GM12878 (cell line): ENCODE results near the gene ARFGAP3. TPM values are rescaled to one million over a fixed set of nuclear protein-coding genes. Genes with fewer than 3 reads are reported as not detected.

Source experiments
- ATAC-seq: fragments of 200-7000 bp; cut with Tn5 transposase; 3 replicates; pipeline ENCODE4 v1.9.1; 2020; ENCODE audit warnings: mild to moderate bottlenecking, moderate library complexity
- BruUV-seq: library from RNA; stranded (reverse); fragments of 400-500 nt; replicated peaks from 2 replicates; lab custom pipeline; 2021; lab: Mats Ljungman, UMichigan
- CTCF ChIA-PET: fragments of 300-600 bp; sonication (Branson Sonifier 250); formaldehyde crosslinking; extraction: SDS; loops from one replicate; lab custom pipeline; 2021; ENCODE audit warnings: inconsistent platforms; lab: Yijun Ruan, JAX
- POLR2A ChIA-PET: fragments of 350-600 bp; formaldehyde crosslinking; extraction: SDS; loops from one replicate; lab custom pipeline; 2021; ENCODE audit warnings: inconsistent platforms; lab: Charles Lee
- RAD21 ChIA-PET: fragments of 300-600 bp; sonication (Branson Sonifier 250); formaldehyde crosslinking; loops from one replicate; lab custom pipeline; 2023; ENCODE audit warnings: antibody characterized with exemption; ENCODE audit not compliant: unreplicated experiment; lab: Charles Lee
- SMC1A ChIA-PET: fragments of 300-600 bp; sonication (Branson Sonifier 250); formaldehyde crosslinking; loops from one replicate; lab custom pipeline; 2023; ENCODE audit not compliant: unreplicated experiment, uncharacterized antibody; lab: Charles Lee
- DNase-seq: peaks from one replicate; pipeline ENCODE4 v3.0.0-alpha.2; 2011; ENCODE audit warnings: low read depth, low spot score
- FAIRE-seq: peaks from 3 replicates; lab custom pipeline; 2011; peaks lifted over from hg19 to GRCh38; lab: Jason Lieb, UNC
- H2AFZ ChIP-seq: 2 replicates; pipeline ENCODE4 v1.6.0; 2011; ENCODE audit warnings: low read depth, low read length, control low read depth; ENCODE audit not compliant: control insufficient read depth
- H3K27ac ChIP-seq: 2 replicates; pipeline ENCODE4 v1.5.1; 2011; ENCODE audit warnings: control low read depth; ENCODE audit not compliant: control insufficient read depth, insufficient read depth
- H3K27me3 ChIP-seq, 2 experiments: replicated peaks in 1 of 2; 2 replicates each; pipeline versions ENCODE4 v1.6.0 to v1.6.1; 2011; ENCODE audit warnings: low read length in 1 of 2; ENCODE audit not compliant: control insufficient read depth in 2 of 2, insufficient read depth in 2 of 2
- H3K36me3 ChIP-seq, 2 experiments: 2 replicates each; pipeline ENCODE4 v1.5.1; 2011; ENCODE audit warnings: low read length in 1 of 2; ENCODE audit not compliant: control insufficient read depth in 2 of 2, insufficient read depth in 2 of 2
- H3K4me1 ChIP-seq: 2 replicates; pipeline ENCODE4 v1.6.1; 2011; ENCODE audit warnings: mild to moderate bottlenecking, low read length, moderate library complexity, mixed read lengths; ENCODE audit not compliant: control insufficient read depth, insufficient read depth
- H3K4me2 ChIP-seq: 2 replicates; pipeline ENCODE4 v1.6.0; 2011; ENCODE audit warnings: control low read depth; ENCODE audit not compliant: control insufficient read depth, insufficient read depth
- H3K4me3 ChIP-seq: fragments of 200-600 bp; sonication (generic); 2 replicates; pipeline ENCODE4 v1.5.1; 2016
- H3K79me2 ChIP-seq: 2 replicates; pipeline ENCODE4 v1.6.0; 2011; ENCODE audit warnings: low read length; ENCODE audit not compliant: control insufficient read depth, insufficient read depth
- H3K9ac ChIP-seq: 2 replicates; pipeline ENCODE4 v1.8.0; 2011; ENCODE audit warnings: low read length, control low read depth, mixed read lengths; ENCODE audit not compliant: control insufficient read depth, insufficient read depth
- H3K9me3 ChIP-seq: replicated peaks from 3 replicates; pipeline ENCODE4 v1.5.1; 2011; ENCODE audit warnings: mild to moderate bottlenecking, low read length; ENCODE audit not compliant: control insufficient read depth, insufficient read depth
- H4K20me1 ChIP-seq: 2 replicates; pipeline ENCODE4 v1.6.0; 2011; ENCODE audit not compliant: control insufficient read depth, insufficient read depth
- E4F1 ChIP-seq: fragments of 450-650 bp; IDR thresholded peaks from 2 replicates; pipeline ENCODE4 v1.6.1; 2018; ENCODE audit warnings: borderline replicate concordance, mild to moderate bottlenecking; ENCODE audit not compliant: partially characterized antibody
- FOXK2 ChIP-seq: fragments of 450-650 bp; IDR thresholded peaks from 2 replicates; pipeline ENCODE4 v1.6.1; 2017; ENCODE audit warnings: mild to moderate bottlenecking, moderate library complexity
- HDAC6 ChIP-seq: fragments of 200-600 bp; sonication (generic); IDR thresholded peaks from one replicate; pipeline ENCODE4 v1.8.0; 2017; ENCODE audit warnings: antibody characterized with exemption; ENCODE audit not compliant: unreplicated experiment
- JUND ChIP-seq: IDR thresholded peaks from 2 replicates; pipeline ENCODE4 v1.6.1; 2012; ENCODE audit warnings: low read depth, mild to moderate bottlenecking, low read length, improper control_type of control experiment, moderate library complexity
- POLR2A ChIP-seq: IDR thresholded peaks from 2 replicates; pipeline ENCODE4 v1.6.1; 2011; ENCODE audit warnings: low read depth, mild to moderate bottlenecking, low read length
- PRDM15 ChIP-seq: fragments of 450-650 bp; formaldehyde crosslinking; IDR thresholded peaks from 2 replicates; pipeline ENCODE4 v1.4.0; 2020; ENCODE audit warnings: mild to moderate bottlenecking, moderate library complexity
- SIX5 ChIP-seq: IDR thresholded peaks from 2 replicates; pipeline ENCODE4 v1.6.1; 2011; ENCODE audit warnings: mild to moderate bottlenecking, low read depth, low read length, moderate library complexity; ENCODE audit not compliant: severe bottlenecking
- TBL1XR1 ChIP-seq: IDR thresholded peaks from 2 replicates; pipeline ENCODE4 v1.6.1; 2012; ENCODE audit warnings: low read depth, low read length, improper control_type of control experiment
- WGBS: methylation state at CpG from one replicate; pipeline ENCODE4 v1.1.6; 2016; ENCODE audit warnings: low lambda C conversion rate; ENCODE audit not compliant: insufficient replicate concordance, insufficient coverage; ENCODE audit errors: missing lambda C conversion rate; 5-methylcytosine and 5-hydroxymethylcytosine counted together
- in situ Hi-C: fragments of 300-500 bp; cut with MboI; formaldehyde crosslinking; loops from 9 replicates; pipeline ENCODE4 v1.14.3; 2018; ENCODE audit warnings: mixed read lengths
- intact Hi-C: fragments of 100-400 bp; cut with micrococcal nuclease; formaldehyde crosslinking; loops from one replicate; pipeline ENCODE4 v1.14.2; 2022; ENCODE audit not compliant: unreplicated experiment
- polyA plus RNA-seq, 11 experiments: library from polyadenylated mRNA; depleted of rRNA in 4 of 11; unstranded in 6 of 11; stranded (reverse) in 5 of 11; fragments of >200 nt; fragmentation: Nextera tagmentation in 4 of 11; fragmentation: Illumina TruSeq in 1 of 11; extraction: Ambion mirVana in 4 of 11; extraction: Trizol in 1 of 11; gene quantifications; 1 replicate in 1 of 11; 2 replicates in 10 of 11; pipeline versions ENCODE4 v1.2.1 to v1.2.3, GENCODE V29; 2011 to 2016; ENCODE audit warnings: inconsistent platforms in 2 of 11, missing spikeins in 2 of 11, low read depth in 1 of 11
- total RNA-seq, 4 experiments: library from RNA; depleted of rRNA in 3 of 4; stranded (reverse); fragments of >200 nt in 3 of 4; fragmentation: Illumina TruSeq in 1 of 4; extraction: Trizol in 1 of 4; gene quantifications; 2 replicates each; pipeline versions ENCODE4 v1.2.1 to v1.2.3, GENCODE V29; 2013 to 2021

ARFGAP3 gene
- total and polyA plus RNA-seq, 10 of the 15 experiments (the other 5 are each of a cell fraction or from before 2014, with no cell fraction given) = 29.7 to 50.8 (median 39.5) TPM

GRCh38 chr22:42877597-42878340 is 20.7 kb upstream of the ARFGAP3 start:
- Histone ChIP-seq H3K4me1 (no peaks in the 10 kb centered on the region), H3K4me2 (no peak overlapping the region), H3K36me3 (peaks cover 26 to 59% of the 10 kb centered on the region in 2 experiments), H3K4me3 (no peak overlapping the region), H3K79me2 (no peaks in the 10 kb centered on the region), H2AFZ (no peak overlapping the region), H3K9ac (no peak overlapping the region), H4K20me1 (no peaks in the 10 kb centered on the region), H3K9me3 (no peaks in the 10 kb centered on the region), H3K27me3 (no peaks in the 10 kb centered on the region), H3K27ac (no peak overlapping the region)
- ChIA-PET SMC1A (interaction anchor here (1.2 kb wide), 1 partner anchor 156 kb away, joined by 4 read pairs; no protein-coding TSS in a partner anchor), POLR2A (no interaction called here), RAD21 (no interaction called here), CTCF (interaction anchor here (1.2 kb wide), 1 partner anchor 156 kb away, joined by 3 read pairs; no protein-coding TSS in a partner anchor)
- DNase-seq (no peak), FAIRE-seq (no peak), ATAC-seq (no peak)
- no TSS peak for BruUV-seq
- intact Hi-C loops (no loop called here), in situ Hi-C loops (no loop called here)
- 93% methylated on average over 12 of the region's 12 CpGs for WGBS
- TF ChIP-seq JUND = no peak
- TF ChIP-seq POLR2A = 0 out of 2 replicates have a peak, but pooled peaks have one; percentile 4

GRCh38 chr22:42877158-42877557 is 20.1 kb upstream of the ARFGAP3 start:
- H3K4me3 ChIP-seq = no peak overlapping the region
- no peaks in the 10 kb centered on the region for H3K79me2 ChIP-seq
- no peak for ATAC-seq
- CTCF ChIA-PET = interaction anchor here (1.2 kb wide), 1 partner anchor 156 kb away, joined by 3 read pairs; no protein-coding TSS in a partner anchor
- no peaks in the 10 kb centered on the region for H4K20me1 ChIP-seq
- no peaks in the 10 kb centered on the region for H3K9me3 ChIP-seq
- H2AFZ ChIP-seq = no peak overlapping the region
- H3K9ac ChIP-seq = no peak overlapping the region
- no TSS peak for BruUV-seq
- peaks cover 24 to 57% of the 10 kb centered on the region in 2 experiments; a peak in 3 of 4 replicates for H3K36me3 ChIP-seq
- no peak for DNase-seq
- no peak for FAIRE-seq
- no peak overlapping the region for H3K27ac ChIP-seq
- no peaks in the 10 kb centered on the region for H3K4me1 ChIP-seq
- intact Hi-C loops = no loop called here
- no peak overlapping the region for H3K4me2 ChIP-seq
- POLR2A ChIA-PET = no interaction called here
- WGBS = 88% methylated on average over 8 of the region's 8 CpGs
- SMC1A ChIA-PET = interaction anchor here (1.2 kb wide), 1 partner anchor 157 kb away, joined by 4 read pairs; no protein-coding TSS in a partner anchor
- H3K27me3 ChIP-seq = no peaks in the 10 kb centered on the region
- in situ Hi-C loops = no loop called here
- RAD21 ChIA-PET = no interaction called here
- TF ChIP-seq HDAC6 (no peak), PRDM15 (CRISPR knock-in tag) (no peak), E4F1 (no peak), SIX5 (no peak), TBL1XR1 (no peak), FOXK2 (no peak)
